Endodermal cell (in vitro differentiated cells): Measurements from ENCODE around the gene ROPN1L. TPM values are rescaled to one million over a fixed set of nuclear protein-coding genes. Genes with fewer than 3 reads are reported as not detected.

Source experiments
- DNase-seq: peaks from one replicate; pipeline ENCODE4 v3.0.0-alpha.2; 2017
- H3K27ac ChIP-seq: 2 replicates; pipeline ENCODE4 v1.5.1; 2013; ENCODE audit warnings: mild to moderate bottlenecking, low read depth, low read length, moderate library complexity
- H3K27me3 ChIP-seq: 2 replicates; pipeline ENCODE4 v1.6.1; 2013; ENCODE audit warnings: mild to moderate bottlenecking, low read length, moderate library complexity; ENCODE audit not compliant: insufficient read depth, control insufficient read depth, poor library complexity, severe bottlenecking
- H3K36me3 ChIP-seq: 2 replicates; pipeline ENCODE4 v1.7.0; 2013; ENCODE audit warnings: mild to moderate bottlenecking, low read length, moderate library complexity; ENCODE audit not compliant: control insufficient read depth, insufficient read depth
- H3K4me1 ChIP-seq: one replicate; pipeline ENCODE4 v1.7.0; 2013; ENCODE audit warnings: low read length; ENCODE audit not compliant: control insufficient read depth, insufficient read depth
- H3K4me3 ChIP-seq: 2 replicates; pipeline ENCODE4 v1.5.1; 2013; ENCODE audit warnings: mild to moderate bottlenecking, low read length, moderate library complexity
- H3K9ac ChIP-seq: 2 replicates; pipeline ENCODE4 v1.6.1; 2013; ENCODE audit warnings: mild to moderate bottlenecking, low read length, moderate library complexity; ENCODE audit not compliant: poor library complexity, severe bottlenecking; ENCODE audit errors: extremely low read depth
- H3K9me3 ChIP-seq: 2 replicates; pipeline ENCODE4 v1.6.1; 2013; ENCODE audit warnings: mild to moderate bottlenecking, low read length, moderate library complexity; ENCODE audit not compliant: control insufficient read depth
- H3K27ac Mint-ChIP-seq: 2 replicates; pipeline ENCODE4 v1.8.0; 2020; ENCODE audit warnings: mixed read lengths
- H3K27me3 Mint-ChIP-seq: 2 replicates; pipeline ENCODE4 v1.8.0; 2021; ENCODE audit warnings: mild to moderate bottlenecking, mixed read lengths; ENCODE audit not compliant: insufficient read depth
- H3K36me3 Mint-ChIP-seq: 2 replicates; pipeline ENCODE4 v1.8.0; 2020; ENCODE audit warnings: low read depth, mixed read lengths
- H3K4me1 Mint-ChIP-seq: 2 replicates; pipeline ENCODE4 v1.8.0; 2020; ENCODE audit warnings: mixed read lengths
- H3K4me3 Mint-ChIP-seq: 2 replicates; pipeline ENCODE4 v1.8.0; 2020; ENCODE audit warnings: mild to moderate bottlenecking, moderate library complexity, mixed read lengths
- H3K9me3 Mint-ChIP-seq: 2 replicates; pipeline ENCODE4 v1.8.0; 2020; ENCODE audit warnings: mild to moderate bottlenecking, mixed read lengths
- WGBS, 2 experiments: methylation state at CpG; one replicate each; pipeline versions ENCODE4 v1.1.5 to v1.1.7; 2013; ENCODE audit warnings: missing lambda C conversion rate in 2 of 2, mixed read lengths in 1 of 2; ENCODE audit not compliant: insufficient coverage in 1 of 2, insufficient read length in 1 of 2; 5-methylcytosine and 5-hydroxymethylcytosine counted together
- total RNA-seq, 2 donors: library from RNA; stranded (reverse); fragmentation: NEBNext Ultra II Directional in 1 of 2; extraction: Animal tissue kit (Norgen Biotek cat#: 25700) in 1 of 2; gene quantifications; 2 replicates in 1 of 2; 3 replicates in 1 of 2; pipeline ENCODE4 v1.2.1, GENCODE V29; 2021
- TF ChIP-seq, protein P1 (sequence below): fragments of 200-600 bp; sonication (generic); conservative IDR thresholded peaks from 2 replicates; pipeline ENCODE4 v1.5.0; 2021; ENCODE audit warnings: antibody characterized with exemption, mild to moderate bottlenecking

ROPN1L gene
- total RNA-seq, 2 donors from 2014 or later, result 0.70 TPM; not detected in 1

DNA sequence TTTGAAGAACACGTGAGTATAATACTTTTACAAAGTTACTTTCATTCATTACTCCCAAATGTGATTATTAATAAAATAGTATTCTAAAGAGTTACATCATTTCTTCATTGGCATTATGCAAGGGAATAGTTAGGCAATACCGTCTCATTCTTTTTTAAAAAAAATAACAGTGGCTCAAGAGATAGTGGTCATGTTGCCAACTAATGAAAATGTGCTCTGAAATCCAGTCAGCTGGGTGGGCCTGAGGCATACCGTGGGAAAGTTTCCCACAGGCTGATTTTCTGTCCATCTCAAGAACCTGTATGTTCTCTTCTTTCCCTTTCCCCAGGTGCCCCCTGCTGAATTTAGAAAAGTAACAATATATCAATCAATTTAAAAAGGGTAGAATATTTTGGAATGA, 40.8 kb upstream of the ROPN1L start:
- TF ChIP-seq, protein P1, sequence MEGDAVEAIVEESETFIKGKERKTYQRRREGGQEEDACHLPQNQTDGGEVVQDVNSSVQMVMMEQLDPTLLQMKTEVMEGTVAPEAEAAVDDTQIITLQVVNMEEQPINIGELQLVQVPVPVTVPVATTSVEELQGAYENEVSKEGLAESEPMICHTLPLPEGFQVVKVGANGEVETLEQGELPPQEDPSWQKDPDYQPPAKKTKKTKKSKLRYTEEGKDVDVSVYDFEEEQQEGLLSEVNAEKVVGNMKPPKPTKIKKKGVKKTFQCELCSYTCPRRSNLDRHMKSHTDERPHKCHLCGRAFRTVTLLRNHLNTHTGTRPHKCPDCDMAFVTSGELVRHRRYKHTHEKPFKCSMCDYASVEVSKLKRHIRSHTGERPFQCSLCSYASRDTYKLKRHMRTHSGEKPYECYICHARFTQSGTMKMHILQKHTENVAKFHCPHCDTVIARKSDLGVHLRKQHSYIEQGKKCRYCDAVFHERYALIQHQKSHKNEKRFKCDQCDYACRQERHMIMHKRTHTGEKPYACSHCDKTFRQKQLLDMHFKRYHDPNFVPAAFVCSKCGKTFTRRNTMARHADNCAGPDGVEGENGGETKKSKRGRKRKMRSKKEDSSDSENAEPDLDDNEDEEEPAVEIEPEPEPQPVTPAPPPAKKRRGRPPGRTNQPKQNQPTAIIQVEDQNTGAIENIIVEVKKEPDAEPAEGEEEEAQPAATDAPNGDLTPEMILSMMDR, result no peak
- Mint-ChIP-seq H3K27ac (no peak overlapping the region), H3K9me3 (peaks cover 1% of the 10 kb centered on the region), H3K4me3 (no peak overlapping the region), H3K27me3 (no peaks in the 10 kb centered on the region), H3K4me1 (no peaks in the 10 kb centered on the region), H3K36me3 (peaks cover 61% of the 10 kb centered on the region)
- no peaks in the 10 kb centered on the region for H3K27me3 ChIP-seq
- no peak overlapping the region for H3K27ac ChIP-seq
- H3K4me3 ChIP-seq, result no peak overlapping the region
- H3K9ac ChIP-seq, result no peak overlapping the region
- H3K9me3 ChIP-seq, result peaks cover 21% of the 10 kb centered on the region
- H3K36me3 ChIP-seq, result peaks cover 87% of the 10 kb centered on the region
- H3K4me1 ChIP-seq, result no peaks in the 10 kb centered on the region
- 90 to 100% methylated on average over 1 to 2 of the region's 3 CpGs for WGBS, 2 experiments
- DNase-seq, result no peak

DNA sequence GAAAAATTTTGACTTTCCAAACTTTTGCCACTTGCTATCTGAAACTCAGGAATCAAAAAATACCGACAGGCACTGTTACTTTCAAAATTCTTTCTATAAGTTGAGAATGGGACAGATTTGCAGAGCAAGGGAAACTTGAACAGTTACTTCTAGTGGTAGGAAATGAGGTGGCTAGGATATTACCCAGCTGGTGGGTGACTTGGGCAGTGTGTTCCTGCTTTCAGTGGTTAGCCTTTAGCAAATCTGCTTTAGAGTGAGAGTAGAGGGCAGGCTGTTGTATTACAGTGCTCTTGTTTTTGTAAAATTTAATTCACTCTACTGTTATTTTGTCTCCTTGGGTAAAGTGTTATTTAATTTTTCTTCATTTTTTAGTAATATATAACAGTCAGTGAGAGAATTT, 40.2 kb upstream of the ROPN1L start:
- Histone ChIP-seq H3K27me3 (no peaks in the 10 kb centered on the region), H3K9me3 (peaks cover 24% of the 10 kb centered on the region), H3K4me3 (no peak overlapping the region), H3K4me1 (no peaks in the 10 kb centered on the region), H3K9ac (no peak overlapping the region), H3K36me3 (peaks cover 87% of the 10 kb centered on the region), H3K27ac (no peak overlapping the region)
- DNase-seq, result no peak
- peaks cover 62% of the 10 kb centered on the region for H3K36me3 Mint-ChIP-seq
- H3K4me1 Mint-ChIP-seq, result no peaks in the 10 kb centered on the region
- TF ChIP-seq, protein P1, result no peak
- 100% methylated on average over 1 of the region's 1 CpG; no CpG with 5 or more reads in 1 of the 2 experiments for WGBS, 2 experiments
- no peaks in the 10 kb centered on the region for H3K27me3 Mint-ChIP-seq
- H3K27ac Mint-ChIP-seq, result no peak overlapping the region
- H3K9me3 Mint-ChIP-seq, result peaks cover 5% of the 10 kb centered on the region
- no peak overlapping the region for H3K4me3 Mint-ChIP-seq

DNA sequence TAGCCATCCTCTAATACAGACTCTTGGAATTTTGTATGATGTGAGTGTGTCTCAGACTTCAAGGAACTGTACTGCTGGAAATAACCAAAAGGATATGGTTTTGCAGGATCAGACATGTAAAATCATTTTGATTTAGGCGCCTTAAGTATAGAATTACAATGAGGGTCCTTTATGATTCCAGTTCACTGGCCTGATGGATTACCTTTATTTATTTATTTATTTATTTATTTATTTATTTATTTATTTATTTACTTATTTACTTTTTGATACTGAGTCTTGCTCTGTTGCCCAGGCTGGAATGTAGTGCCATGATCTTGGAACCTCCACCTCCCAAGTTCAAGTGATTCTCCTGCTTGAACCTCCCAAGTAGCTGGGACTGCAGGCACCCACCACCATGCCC, 37.9 kb upstream of the ROPN1L start:
- H3K27me3 ChIP-seq, result no peaks in the 10 kb centered on the region
- H3K27ac ChIP-seq, result no peak overlapping the region
- H3K4me1 ChIP-seq, result no peaks in the 10 kb centered on the region
- H3K27me3 Mint-ChIP-seq, result no peaks in the 10 kb centered on the region
- peaks cover 88% of the 10 kb centered on the region for H3K36me3 ChIP-seq
- no peak overlapping the region for H3K4me3 ChIP-seq
- DNase-seq, result no peak
- H3K9me3 ChIP-seq, result peaks cover 24% of the 10 kb centered on the region
- peaks cover 75% of the 10 kb centered on the region for H3K36me3 Mint-ChIP-seq
- 92 to 100% methylated on average over 1 of the region's 1 CpG for WGBS, 2 experiments
- H3K27ac Mint-ChIP-seq, result no peak overlapping the region
- TF ChIP-seq, protein P1, result no peak
- H3K9me3 Mint-ChIP-seq, result peaks cover 5% of the 10 kb centered on the region
- H3K4me3 Mint-ChIP-seq, result no peak overlapping the region
- H3K9ac ChIP-seq, result no peak overlapping the region
- no peaks in the 10 kb centered on the region for H3K4me1 Mint-ChIP-seq
